D341Med (cell line): Measurements from ENCODE around the gene CRIM1.

Experiments used
- DNase-seq: peaks from one replicate; pipeline ENCODE4 v3.0.0; 2012; ENCODE audit warnings: low spot score

CRIM1 gene

GRCh38 chr2:36520431-36520830 is 164.9 kb downstream of the CRIM1 start:
- DNase-seq: no peak

DNA sequence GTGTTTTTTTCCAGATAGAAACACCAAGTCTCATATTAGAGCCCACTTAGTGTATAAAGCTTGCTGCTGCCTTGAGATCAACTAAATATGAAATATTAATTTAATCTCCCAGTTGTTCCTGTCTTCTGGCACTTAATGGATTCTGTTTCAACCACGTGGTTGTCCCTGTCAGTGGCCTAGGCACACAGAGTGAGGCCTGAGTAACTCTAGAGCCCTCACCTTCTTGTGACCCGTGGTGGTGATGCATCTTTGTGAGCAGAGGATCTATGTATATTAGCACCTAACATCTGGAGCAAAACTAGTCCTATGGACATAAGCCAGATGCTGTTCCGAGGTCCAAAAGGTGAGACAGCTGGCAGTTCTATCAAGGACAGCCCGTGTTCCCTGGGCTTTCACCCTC is 167.6 kb downstream of the CRIM1 start:
- no peak for DNase-seq

- DNase-seq: no peak
Observed at GRCh38 chr2:36525245-36525644, 169.7 kb downstream of the CRIM1 start.

GRCh38 chr2:36526226-36526625 is 170.6 kb downstream of the CRIM1 start:
- no peak for DNase-seq

DNA sequence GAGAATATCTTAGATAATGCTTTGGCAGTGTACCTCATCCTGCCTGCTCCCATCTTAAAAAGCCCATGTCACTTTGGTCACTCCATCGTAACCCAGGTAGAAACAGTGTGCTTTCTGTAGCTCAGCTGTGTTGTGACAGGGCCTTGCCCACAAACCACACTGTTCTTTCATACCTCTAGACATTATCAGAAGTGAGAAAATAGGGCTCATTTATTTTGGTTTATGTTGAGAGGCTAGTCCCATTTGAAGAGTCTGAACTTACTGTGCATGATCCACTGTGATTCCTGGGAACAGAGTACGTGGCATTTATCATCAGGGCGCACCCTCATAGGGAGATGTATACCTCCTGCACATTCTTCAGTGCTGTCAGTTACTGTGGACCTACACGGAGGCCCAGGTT is 172.7 kb downstream of the CRIM1 start:
- no peak for DNase-seq

DNA sequence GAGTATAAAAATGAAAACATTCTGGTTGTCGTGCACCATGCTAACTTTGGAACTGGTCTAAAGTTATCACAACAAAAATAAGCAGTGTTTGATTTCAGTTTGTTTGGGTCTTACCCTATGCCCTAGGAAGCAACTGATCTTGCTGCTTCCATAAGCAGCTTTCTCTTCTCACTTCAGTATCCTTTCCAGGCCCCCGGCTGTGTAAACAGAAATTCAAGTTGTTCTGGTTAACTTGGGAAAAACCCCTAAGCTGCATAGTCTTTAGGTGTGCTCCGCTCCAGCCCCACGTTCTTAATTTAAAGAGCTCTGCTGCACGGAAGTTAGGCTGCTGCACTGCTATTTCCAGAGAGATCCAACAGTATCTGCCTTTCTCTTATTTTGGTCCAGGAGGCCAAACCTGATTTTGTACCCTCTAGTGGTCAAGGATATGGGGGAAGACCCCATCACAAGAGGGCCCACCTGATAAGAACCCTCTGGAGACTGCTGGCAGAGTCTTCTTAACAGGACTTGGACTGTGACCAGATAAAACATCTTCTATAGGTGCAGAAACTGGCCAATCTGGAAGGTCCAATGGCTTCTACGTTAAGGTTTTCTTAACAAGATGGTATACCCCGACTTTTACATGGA is 173.3 kb downstream of the CRIM1 start:
- no peak for DNase-seq

DNA sequence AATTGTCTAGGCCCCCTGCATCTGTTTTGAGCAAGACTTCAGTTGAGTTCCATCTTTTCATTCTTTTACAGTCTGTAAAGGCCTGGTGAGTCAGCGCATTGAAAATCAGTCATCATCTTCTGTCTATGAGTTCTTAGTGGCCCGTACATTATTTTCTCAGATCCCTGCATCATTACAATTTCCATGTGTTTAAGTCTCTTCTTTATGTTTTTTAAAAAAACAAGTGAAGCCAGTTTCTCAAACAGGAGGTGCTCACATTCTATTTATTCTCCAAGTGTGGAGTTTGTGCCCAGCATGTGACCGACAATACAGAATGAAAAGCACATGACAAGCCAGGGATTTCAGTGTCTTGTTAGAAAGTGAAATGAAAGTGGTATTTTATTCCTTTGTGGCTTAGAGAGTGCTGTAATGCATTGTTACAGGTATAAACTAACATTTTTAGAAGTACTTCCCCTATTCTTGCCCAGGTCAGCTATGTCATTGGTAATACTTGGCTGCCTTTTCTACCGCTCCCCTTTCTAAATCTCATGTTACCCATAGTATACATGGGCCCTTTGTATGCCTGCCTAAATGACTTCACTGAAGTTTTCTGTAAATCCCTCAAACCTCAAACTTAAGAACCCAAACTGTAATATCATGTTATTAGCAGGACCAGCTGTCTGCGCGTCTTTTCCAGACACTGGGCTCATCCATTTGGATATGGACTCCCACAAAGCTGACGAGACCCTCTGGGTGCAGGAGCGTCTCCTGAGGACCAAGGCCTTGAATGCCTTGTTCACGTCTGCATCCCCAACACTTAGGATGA is 174.8 kb downstream of the CRIM1 start:
- no peak for DNase-seq

- no peak for DNase-seq
Observed at GRCh38 chr2:36530983-36531354, 175.4 kb downstream of the CRIM1 start.

- DNase-seq: no peak
Observed at GRCh38 chr2:36534275-36534799, 178.8 kb downstream of the CRIM1 start.

- DNase-seq: no peak
Observed at GRCh38 chr2:36535099-36535498, 179.5 kb downstream of the CRIM1 start.

DNA sequence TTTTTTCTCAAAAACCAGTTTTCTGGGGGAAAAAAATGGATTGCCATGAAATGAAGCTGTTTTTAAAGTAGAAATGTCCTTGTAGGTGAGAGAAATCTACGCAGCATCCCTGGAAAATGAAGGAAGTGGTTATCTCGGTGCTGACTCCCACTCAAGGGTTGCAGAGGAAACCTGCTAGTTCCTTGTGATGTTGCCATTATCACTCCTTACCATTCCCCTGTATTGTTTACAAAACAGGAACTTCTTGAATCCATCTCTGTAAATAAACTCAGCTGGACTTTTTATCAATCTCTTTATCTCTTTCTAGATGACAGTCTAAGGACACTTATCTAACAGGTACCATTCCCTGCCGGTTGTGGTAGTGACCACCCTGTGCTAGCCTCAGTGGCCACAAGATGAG is 181.2 kb downstream of the CRIM1 start:
- no peak for DNase-seq

- DNase-seq: no peak
Observed at GRCh38 chr2:36538335-36538734, 182.8 kb downstream of the CRIM1 start.

GRCh38 chr2:36539631-36540030 is 184.1 kb downstream of the CRIM1 start:
- no peak for DNase-seq

DNA sequence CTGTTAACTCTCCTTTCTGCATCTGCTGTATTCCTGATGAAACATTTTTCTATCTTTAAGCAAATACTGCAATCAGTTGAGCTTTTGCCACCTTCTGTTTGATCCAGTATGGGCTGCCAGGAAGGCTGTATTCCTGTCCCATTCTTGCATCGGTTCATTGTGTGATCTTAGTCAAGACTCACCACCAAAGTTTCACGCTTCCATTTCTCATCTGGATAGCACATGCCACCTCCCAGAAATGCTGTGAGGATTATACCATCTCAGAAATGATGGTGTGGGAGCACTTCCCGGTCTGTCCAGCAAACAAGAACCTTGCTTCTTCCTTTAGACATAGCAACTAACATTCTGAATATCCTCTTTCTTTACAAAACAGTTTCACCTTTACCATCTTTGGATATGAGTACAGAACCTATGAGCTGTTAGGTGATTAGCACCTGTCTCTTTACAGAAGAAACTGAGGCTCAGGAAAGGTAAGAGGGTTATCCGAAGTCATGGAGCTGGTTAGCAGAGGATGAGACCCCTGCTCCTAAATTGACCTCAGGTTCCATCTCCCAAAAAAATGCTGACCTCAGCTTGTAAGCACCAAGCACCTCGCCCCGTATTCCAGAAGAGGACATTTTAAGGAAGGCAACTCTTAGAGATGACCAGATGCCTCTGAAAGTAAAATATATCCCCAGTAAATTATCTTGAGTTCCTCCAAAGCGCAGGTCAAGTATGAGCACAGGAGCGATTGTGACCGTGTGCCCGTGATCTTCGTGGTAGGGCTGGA is 185.6 kb downstream of the CRIM1 start:
- DNase-seq: no peak

GRCh38 chr2:36541891-36542595 is 186.5 kb downstream of the CRIM1 start:
- DNase-seq: no peak

DNA sequence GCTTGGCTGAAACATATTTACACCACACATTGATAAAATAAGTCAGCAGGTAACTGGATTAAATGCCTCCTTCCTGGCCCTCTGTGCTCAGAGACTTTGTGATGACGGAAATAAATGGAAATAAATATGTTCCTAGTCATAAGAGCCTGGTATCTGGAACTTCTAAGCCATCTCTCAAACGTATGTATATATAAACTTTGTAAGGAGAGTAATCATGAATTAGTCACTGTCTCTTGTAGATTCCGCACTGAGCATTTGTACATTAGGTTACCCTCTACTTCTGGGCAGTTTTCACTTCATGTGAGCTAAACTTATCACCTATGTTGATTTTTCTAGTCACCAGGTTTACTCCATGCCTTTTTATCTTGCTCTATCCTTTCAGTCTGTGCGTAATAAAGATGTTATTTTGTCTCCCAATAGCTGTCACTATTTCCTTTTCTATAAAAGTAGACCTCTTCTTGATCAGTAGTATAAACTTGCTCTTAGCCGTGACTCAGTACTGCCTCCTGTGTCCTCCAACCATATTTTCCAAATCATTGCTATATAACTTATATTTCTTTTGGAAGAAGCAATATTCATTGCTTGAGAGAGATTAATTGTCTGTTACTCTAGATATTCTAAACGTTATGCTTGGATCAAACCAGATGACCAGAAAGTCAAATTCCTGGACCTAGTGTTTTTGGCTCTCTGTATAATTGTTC is 189.2 kb downstream of the CRIM1 start:
- DNase-seq: no peak

DNA sequence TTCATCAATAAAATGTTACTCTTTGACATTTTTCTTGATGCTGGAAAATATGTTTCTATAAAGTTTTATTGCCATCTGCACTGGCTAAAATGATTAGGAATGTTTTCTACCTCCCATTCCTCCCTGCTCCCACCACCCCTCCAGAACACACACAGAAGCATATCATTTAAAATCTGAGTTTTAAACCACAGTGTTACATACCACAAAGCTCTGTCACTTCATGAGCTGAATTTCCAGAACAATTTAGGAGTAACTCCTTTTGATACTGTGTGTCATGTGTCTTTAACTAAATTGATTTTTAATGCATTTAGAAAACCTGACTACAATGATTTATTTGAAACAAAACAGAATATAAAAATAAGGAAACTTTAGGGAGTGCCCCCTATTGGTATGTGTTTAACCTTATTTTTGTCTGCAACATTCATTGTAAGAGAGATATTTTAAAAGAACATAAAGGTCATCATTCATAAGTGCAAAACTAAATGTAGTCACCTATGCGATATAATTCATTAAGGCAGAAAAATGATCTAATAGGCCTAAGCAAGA is 190.4 kb downstream of the CRIM1 start:
- no peak for DNase-seq

DNA sequence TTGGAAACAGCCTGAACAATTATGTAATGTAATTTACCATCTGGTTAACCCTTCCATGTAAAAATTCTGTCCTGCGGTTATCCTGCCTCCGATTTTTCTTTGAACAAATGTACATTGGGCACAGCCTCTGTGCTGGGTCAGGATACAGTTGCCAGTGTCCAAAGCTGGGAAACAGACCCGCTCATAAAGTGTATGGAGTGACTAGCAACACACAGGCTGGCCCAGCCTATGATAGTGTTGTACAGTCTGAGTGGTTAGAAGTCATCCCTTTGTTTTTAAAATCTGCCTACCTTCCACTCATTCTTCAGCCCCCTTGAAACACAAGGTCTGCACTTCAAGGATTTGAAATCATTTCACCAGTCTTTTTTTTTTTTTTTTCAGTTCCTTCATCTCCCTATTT is 192.3 kb downstream of the CRIM1 start:
- DNase-seq: no peak

- DNase-seq: no peak
Observed at GRCh38 chr2:36549165-36549574, 193.6 kb downstream of the CRIM1 start.

DNA sequence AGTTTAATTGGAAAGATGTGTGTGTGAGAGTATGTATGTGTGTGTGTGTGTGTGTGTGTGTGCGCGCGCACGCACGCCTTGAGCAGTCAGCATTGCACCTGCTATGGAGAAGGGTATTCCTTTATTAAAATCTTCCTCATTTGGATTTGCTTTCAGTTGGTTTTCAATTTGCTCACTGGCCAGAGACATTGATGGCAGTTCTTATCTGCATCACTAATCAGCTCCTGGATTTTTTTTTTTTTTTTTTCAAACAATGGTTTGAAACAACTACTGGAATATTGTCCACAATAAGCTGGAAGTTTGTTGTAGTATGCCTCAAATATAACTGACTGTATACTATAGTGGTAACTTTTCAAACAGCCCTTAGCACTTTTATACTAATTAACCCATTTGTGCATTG is 194.4 kb downstream of the CRIM1 start:
- no peak for DNase-seq

- no peak for DNase-seq
Observed at GRCh38 chr2:36553683-36554082, 198.1 kb downstream of the CRIM1 start.
